Tibial nerve (tissue), 4 donors: ENCODE measurements around the gene EIF2S3B.

Experiments
- EP300 ChIP-seq, 2 donors: sonication (generic); formaldehyde crosslinking; IDR thresholded peaks; one replicate each; pipeline ENCODE4 v1.6.1; 2017; ENCODE audit warnings: antibody characterized with exemption in 2 of 2, mild to moderate bottlenecking in 1 of 2
- POLR2A ChIP-seq, 2 donors: fragments of 450-650 bp; IDR thresholded peaks; one replicate each; pipeline ENCODE4 v1.6.1; 2017; ENCODE audit warnings: antibody characterized with exemption in 2 of 2, mild to moderate bottlenecking in 2 of 2, moderate library complexity in 2 of 2
- TF ChIP-seq, protein P1 (sequence below), 5 experiments: fragments of 200-600 bp in 3 of 5; fragments of 450-650 bp in 2 of 5; sonication (generic) in 3 of 5; IDR thresholded peaks; one replicate each; pipeline ENCODE4 v1.5.1; 2016 to 2019; ENCODE audit warnings: antibody characterized with exemption in 5 of 5, mild to moderate bottlenecking in 3 of 5, moderate library complexity in 2 of 5

DNA sequence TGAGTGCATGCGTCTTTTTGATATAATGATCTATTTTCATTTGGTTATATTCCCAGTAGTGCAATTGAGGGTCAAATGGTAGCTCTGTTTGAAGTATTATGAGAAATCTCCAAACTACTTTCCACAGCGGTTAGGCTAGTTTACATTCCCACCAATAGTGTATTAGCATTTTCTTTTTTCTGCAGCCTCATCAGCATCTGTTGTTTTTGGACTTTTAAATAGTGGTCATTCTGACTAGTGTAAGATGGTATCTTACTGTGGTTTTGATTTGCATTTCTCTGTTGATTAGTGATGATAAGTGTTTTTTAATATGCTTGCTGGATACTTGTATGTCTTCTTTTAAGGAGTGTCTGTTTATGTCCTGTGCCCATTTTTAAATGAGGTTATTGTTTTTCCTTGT, 48.8 kb upstream of the EIF2S3B start:
- TF ChIP-seq POLR2A (IDR thresholded peaks at IDR 0.05) = no peak
- TF ChIP-seq, protein P1, sequence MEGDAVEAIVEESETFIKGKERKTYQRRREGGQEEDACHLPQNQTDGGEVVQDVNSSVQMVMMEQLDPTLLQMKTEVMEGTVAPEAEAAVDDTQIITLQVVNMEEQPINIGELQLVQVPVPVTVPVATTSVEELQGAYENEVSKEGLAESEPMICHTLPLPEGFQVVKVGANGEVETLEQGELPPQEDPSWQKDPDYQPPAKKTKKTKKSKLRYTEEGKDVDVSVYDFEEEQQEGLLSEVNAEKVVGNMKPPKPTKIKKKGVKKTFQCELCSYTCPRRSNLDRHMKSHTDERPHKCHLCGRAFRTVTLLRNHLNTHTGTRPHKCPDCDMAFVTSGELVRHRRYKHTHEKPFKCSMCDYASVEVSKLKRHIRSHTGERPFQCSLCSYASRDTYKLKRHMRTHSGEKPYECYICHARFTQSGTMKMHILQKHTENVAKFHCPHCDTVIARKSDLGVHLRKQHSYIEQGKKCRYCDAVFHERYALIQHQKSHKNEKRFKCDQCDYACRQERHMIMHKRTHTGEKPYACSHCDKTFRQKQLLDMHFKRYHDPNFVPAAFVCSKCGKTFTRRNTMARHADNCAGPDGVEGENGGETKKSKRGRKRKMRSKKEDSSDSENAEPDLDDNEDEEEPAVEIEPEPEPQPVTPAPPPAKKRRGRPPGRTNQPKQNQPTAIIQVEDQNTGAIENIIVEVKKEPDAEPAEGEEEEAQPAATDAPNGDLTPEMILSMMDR (IDR thresholded peaks at IDR 0.05) = no peak
- TF ChIP-seq EP300 (IDR thresholded peaks at IDR 0.05) = no peak
